GM18519 (cell line): ENCODE results near the gene PDSS2.
"Not testable (repeated sequence)": the region's sequence is repeated elsewhere in the genome, so short reads cannot be mapped to it uniquely, and the experiment has no call there.

ENCODE experiments used
- ATAC-seq: cut with Tn5 transposase; IDR thresholded peaks from one replicate; pipeline ENCODE4 v1.9.1; 2021; ENCODE audit warnings: mild to moderate bottlenecking, moderate library complexity; ENCODE audit not compliant: unreplicated experiment, low FRiP score

Gene PDSS2

GRCh38 chr6:107368471-107368870 is 90.9 kb downstream of the PDSS2 start:
- ATAC-seq = no peak

- ATAC-seq = not testable (repeated sequence)
Measured at GRCh38 chr6:107364173-107364572, 95.2 kb downstream of the PDSS2 start.

- no peak for ATAC-seq
Measured at GRCh38 chr6:107361753-107362604, 97.4 kb downstream of the PDSS2 start.

- no peak for ATAC-seq
Measured at GRCh38 chr6:107360476-107360875, 98.9 kb downstream of the PDSS2 start.

GRCh38 chr6:107357842-107358241 is 101.5 kb downstream of the PDSS2 start:
- ATAC-seq = no peak

GRCh38 chr6:107357031-107357430 is 102.3 kb downstream of the PDSS2 start:
- no peak for ATAC-seq

- ATAC-seq = no peak
Measured at GRCh38 chr6:107355659-107356058, 103.7 kb downstream of the PDSS2 start.

GRCh38 chr6:107354451-107354850 is 104.9 kb downstream of the PDSS2 start:
- no peak for ATAC-seq

GRCh38 chr6:107353773-107354382 is 105.5 kb downstream of the PDSS2 start:
- no peak for ATAC-seq

- no peak for ATAC-seq
Measured at GRCh38 chr6:107348224-107348623, 111.1 kb downstream of the PDSS2 start.

- ATAC-seq = no peak
Measured at GRCh38 chr6:107345393-107345792, 114.0 kb downstream of the PDSS2 start.

- no peak for ATAC-seq
Measured at GRCh38 chr6:107344981-107345380, 114.4 kb downstream of the PDSS2 start.

GRCh38 chr6:107344383-107344782 is 115.0 kb downstream of the PDSS2 start:
- ATAC-seq = no peak

GRCh38 chr6:107342144-107342543 is 117.2 kb downstream of the PDSS2 start:
- ATAC-seq = no peak

GRCh38 chr6:107340881-107341280 is 118.5 kb downstream of the PDSS2 start:
- no peak for ATAC-seq

- no peak for ATAC-seq
Measured at GRCh38 chr6:107337191-107337741, 122.1 kb downstream of the PDSS2 start.

GRCh38 chr6:107334026-107334425 is 125.3 kb downstream of the PDSS2 start:
- ATAC-seq = no peak

GRCh38 chr6:107333491-107333890 is 125.9 kb downstream of the PDSS2 start:
- no peak for ATAC-seq

GRCh38 chr6:107331409-107332386 is 127.7 kb downstream of the PDSS2 start:
- ATAC-seq = no peak

GRCh38 chr6:107330168-107330567 is 129.2 kb downstream of the PDSS2 start:
- peak; percentile 95 for ATAC-seq
